MM.1S (cell line): Measurements from ENCODE around the gene GHSR.

Source experiments
- EZH2 ChIP-seq: fragments of 300-600 bp; sonication (generic); optimal IDR thresholded peaks from 2 replicates; pipeline ENCODE3; 2017; ENCODE audit warnings: low read depth, mild to moderate bottlenecking, antibody characterized with exemption, low read length, mixed read lengths
- EZH2phosphoT487 ChIP-seq: fragments of 300-600 bp; sonication (generic); IDR thresholded peaks from 2 replicates; pipeline ENCODE4 v1.6.1; 2018; ENCODE audit warnings: antibody characterized with exemption, low read length
- TF ChIP-seq, protein P1 (sequence below): fragments of 300-600 bp; sonication (generic); IDR thresholded peaks from 2 replicates; pipeline ENCODE4 v1.5.1; 2016; ENCODE audit warnings: antibody characterized with exemption, low read length, mixed read lengths

DNA sequence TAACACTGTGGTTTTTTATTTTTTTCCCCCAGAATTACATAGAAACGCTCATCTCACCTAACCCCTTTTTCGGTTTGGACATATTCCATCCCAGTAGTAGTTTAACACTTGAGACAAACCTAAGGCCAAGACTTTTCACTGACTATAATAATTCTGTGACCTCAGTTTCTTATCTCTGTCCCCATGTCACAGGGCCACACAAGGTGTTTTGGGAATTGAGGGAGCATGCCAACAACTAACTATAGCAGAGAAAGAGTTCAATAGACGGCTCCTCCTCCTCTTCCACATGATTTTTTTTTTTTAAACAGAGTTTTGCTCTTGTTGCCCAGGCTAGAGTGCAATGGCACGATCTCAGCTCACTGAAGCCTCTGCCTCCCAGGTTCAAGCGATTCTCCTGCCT, 27.4 kb upstream of the GHSR start:
- TF ChIP-seq, protein P1, sequence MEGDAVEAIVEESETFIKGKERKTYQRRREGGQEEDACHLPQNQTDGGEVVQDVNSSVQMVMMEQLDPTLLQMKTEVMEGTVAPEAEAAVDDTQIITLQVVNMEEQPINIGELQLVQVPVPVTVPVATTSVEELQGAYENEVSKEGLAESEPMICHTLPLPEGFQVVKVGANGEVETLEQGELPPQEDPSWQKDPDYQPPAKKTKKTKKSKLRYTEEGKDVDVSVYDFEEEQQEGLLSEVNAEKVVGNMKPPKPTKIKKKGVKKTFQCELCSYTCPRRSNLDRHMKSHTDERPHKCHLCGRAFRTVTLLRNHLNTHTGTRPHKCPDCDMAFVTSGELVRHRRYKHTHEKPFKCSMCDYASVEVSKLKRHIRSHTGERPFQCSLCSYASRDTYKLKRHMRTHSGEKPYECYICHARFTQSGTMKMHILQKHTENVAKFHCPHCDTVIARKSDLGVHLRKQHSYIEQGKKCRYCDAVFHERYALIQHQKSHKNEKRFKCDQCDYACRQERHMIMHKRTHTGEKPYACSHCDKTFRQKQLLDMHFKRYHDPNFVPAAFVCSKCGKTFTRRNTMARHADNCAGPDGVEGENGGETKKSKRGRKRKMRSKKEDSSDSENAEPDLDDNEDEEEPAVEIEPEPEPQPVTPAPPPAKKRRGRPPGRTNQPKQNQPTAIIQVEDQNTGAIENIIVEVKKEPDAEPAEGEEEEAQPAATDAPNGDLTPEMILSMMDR, result no peak
- no peak for TF ChIP-seq EZH2phosphoT487
- no peak for TF ChIP-seq EZH2
